Fibroblast of skin of right quadriceps (primary cell): ENCODE results near the gene PLA2G10.
"Not testable (repeated sequence)": the region's sequence is repeated elsewhere in the genome, so short reads cannot be mapped to it uniquely, and the experiment has no call there.

Source experiments
- DNase-seq: peaks from one replicate; pipeline ENCODE4 v3.0.0-alpha.2; 2013

PLA2G10 gene

GRCh38 chr16:14658063-14658462 lies 36.0 kb downstream of the PLA2G10 start:
- DNase-seq, result no peak

- no peak for DNase-seq
Observed at GRCh38 chr16:14652726-14653125, 41.4 kb downstream of the PLA2G10 start.

GRCh38 chr16:14650629-14651028 lies 43.5 kb downstream of the PLA2G10 start:
- DNase-seq, result no peak

GRCh38 chr16:14649816-14650215 lies 44.3 kb downstream of the PLA2G10 start:
- no peak for DNase-seq

GRCh38 chr16:14641926-14642325 lies 52.2 kb downstream of the PLA2G10 start:
- no peak for DNase-seq

- no peak for DNase-seq
Observed at GRCh38 chr16:14641206-14641605, 52.9 kb downstream of the PLA2G10 start.

GRCh38 chr16:14640538-14640937 lies 53.6 kb downstream of the PLA2G10 start:
- DNase-seq, result no peak

GRCh38 chr16:14636951-14637240 lies 57.2 kb downstream of the PLA2G10 start:
- not testable (repeated sequence) for DNase-seq

GRCh38 chr16:14636179-14636950 lies 57.7 kb downstream of the PLA2G10 start:
- DNase-seq, result not testable (repeated sequence)

- no peak for DNase-seq
Observed at GRCh38 chr16:14635395-14636165, 58.5 kb downstream of the PLA2G10 start.

GRCh38 chr16:14634389-14634725 lies 59.8 kb downstream of the PLA2G10 start:
- no peak for DNase-seq

- peak; percentile 97 for DNase-seq
Observed at GRCh38 chr16:14632693-14633569, 61.2 kb downstream of the PLA2G10 start, which contains the start of gene BFAR. TSS of gene BFAR (plus strand) at chr16:14632951. CDS start at chr16:14644347, 11,396 bp downstream.

GRCh38 chr16:14630620-14631330 lies 63.3 kb downstream of the PLA2G10 start:
- DNase-seq, result not testable (repeated sequence)

GRCh38 chr16:14629919-14630619 lies 64.0 kb downstream of the PLA2G10 start, which contains the start of gene PARN:
TSS of gene PARN (minus strand) at chr16:14630260. CDS start at chr16:14630125, 135 bp downstream.
- peak; percentile 98 for DNase-seq

GRCh38 chr16:14629612-14629918 lies 64.5 kb downstream of the PLA2G10 start:
- DNase-seq, result no peak

- DNase-seq, result no peak
Observed at GRCh38 chr16:14628806-14629611, 65.1 kb downstream of the PLA2G10 start.

- DNase-seq, result no peak
Observed at GRCh38 chr16:14627078-14627477, 67.0 kb downstream of the PLA2G10 start.
